NCI-H446 treated with DMSO at 0.1 percent for 48 hours (cell line): Measurements from ENCODE around the gene RPLP1.
"Not testable (repeated sequence)": the region's sequence is repeated elsewhere in the genome, so short reads cannot be mapped to it uniquely, and the experiment has no call there.

Source experiments
- DNase-seq: peaks from one replicate; lab custom pipeline; 2025; lab: John Stamatoyannopoulos, UW

Gene RPLP1

DNA sequence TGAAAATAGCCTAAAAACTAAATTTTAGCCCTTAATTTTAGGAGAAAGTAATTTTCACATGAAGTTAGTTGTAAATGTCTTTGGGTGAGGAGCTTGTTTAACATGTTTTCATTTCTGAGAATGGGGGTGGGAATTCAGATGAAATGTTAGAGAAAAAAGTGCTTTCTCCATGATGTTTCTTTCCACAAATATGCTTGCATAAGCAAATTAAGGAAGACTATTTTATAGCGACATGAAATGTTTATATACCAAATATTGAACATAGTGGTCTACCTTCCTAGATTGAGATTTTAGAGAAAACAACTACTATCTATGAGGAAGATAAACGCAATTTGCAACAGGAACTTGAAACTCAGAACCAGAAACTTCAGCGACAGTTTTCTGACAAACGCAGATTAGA, 13.0 kb upstream of the RPLP1 start:
- no peak for DNase-seq

DNA sequence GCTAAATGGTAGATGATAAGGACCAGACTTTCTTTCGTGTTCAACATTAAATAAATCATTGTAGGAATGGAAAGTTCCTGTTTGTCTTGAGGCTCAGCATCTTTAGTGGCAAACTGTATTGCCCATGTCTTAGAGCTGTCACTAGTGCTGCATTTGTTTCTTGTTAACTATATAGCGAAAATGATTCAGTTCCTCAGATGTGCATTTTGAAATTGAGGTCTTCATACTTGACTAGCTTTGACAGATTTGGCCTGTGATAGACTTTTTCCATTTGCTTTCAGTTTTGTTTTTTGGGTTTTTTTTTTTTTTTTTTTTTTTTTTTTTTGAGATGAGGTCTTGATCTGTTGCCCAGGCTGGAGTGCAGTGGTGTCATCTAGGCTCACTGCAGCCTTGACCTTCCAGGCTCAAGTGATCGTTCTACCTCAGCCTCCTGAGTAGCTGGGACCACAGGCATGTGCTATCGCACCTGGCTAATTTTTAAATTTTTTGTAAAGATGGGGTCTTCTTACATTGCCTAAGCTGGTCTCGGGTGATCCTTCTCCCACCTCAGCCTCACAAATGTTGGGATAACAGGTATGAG, 9.5 kb upstream of the RPLP1 start:
- no peak for DNase-seq

DNA sequence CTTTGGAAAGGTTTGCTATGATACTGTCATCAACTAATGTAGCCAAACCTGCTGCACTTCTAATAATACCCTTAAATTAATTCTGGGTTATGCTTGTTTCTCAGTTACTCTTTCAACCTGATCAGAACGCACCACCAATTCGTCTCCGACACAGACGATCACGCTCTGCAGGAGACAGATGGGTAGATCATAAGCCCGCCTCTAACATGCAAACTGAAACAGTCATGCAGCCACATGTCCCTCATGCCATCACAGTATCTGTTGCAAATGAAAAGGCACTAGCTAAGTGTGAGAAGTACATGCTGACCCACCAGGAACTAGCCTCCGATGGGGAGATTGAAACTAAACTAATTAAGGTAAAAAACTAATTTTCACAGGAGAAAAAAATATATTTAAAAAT, 7.9 kb upstream of the RPLP1 start:
- no peak for DNase-seq

DNA sequence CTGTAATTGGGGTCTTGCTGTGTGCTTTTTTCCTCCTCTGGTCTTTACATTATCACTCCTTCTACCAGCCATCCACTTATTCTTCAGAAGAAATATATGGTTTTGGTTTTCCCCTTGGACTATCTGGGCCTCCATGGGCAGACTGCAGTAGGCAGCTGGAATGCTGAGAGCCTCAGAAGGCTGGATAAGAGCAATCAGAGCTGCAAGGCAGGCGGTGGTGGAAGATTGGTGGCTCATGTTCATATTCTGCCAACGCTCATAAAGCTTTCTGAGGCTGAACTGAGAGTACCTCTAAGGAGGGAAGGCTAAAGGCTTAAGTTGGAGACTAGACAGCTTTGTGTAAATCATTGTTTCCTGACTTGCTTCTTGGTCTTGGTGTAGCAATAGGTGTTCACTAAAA, 5.7 kb upstream of the RPLP1 start:
- no peak for DNase-seq

DNA sequence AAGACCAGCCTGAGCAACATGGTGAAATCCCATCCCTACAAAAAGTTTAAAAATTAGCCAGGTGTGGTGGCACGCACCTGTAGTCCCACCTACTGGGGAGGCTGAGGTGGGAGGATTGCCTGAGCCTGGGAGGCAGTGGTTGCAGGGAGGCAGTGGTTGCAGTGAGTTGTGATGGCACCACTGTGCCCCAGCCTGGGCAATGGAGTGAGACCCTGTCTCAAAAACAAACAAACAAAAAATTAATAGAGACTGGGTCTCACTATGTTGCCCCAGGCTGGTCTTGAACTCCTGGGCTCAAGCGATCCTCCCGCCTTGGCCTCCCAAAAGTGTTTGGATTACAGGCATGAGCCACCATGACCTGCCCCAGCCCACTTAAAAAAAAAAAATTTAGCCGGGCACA, 2.4 kb upstream of the RPLP1 start:
- DNase-seq: not testable (repeated sequence)

DNA sequence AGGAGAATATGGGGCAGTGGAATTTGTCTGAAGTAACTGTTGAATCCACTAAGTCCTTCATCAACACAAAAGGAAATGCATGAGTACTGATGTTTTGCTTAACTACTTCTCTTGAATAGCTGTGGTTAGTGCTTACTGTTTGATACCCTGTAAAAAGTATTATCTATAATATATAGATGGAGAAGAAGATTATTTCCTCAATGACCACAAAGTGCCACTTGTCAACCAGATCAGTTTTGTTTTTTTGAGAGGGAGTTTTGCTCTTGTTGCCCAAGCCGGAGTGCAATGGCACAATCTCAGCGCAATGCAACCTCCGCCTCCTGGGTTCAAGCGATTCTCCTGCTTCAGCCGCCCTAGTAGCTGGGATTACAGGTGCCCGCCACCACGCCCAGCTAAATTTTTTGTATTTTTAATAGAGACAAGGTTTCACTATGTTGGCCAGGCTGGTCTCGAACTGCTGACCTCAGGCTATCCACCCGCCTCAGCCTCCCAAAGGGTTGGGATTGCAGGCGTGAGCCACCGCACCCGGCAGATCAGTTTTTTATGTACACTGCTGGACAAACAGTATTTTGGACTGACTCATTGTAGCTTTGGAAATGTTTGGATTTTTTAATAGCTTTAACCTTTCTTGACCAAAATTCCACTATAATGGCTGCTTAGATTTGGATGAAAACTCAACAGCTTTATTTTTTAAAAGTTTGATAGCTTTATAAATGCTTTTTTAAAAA, 1.5 kb upstream of the RPLP1 start:
- DNase-seq: no peak

DNA sequence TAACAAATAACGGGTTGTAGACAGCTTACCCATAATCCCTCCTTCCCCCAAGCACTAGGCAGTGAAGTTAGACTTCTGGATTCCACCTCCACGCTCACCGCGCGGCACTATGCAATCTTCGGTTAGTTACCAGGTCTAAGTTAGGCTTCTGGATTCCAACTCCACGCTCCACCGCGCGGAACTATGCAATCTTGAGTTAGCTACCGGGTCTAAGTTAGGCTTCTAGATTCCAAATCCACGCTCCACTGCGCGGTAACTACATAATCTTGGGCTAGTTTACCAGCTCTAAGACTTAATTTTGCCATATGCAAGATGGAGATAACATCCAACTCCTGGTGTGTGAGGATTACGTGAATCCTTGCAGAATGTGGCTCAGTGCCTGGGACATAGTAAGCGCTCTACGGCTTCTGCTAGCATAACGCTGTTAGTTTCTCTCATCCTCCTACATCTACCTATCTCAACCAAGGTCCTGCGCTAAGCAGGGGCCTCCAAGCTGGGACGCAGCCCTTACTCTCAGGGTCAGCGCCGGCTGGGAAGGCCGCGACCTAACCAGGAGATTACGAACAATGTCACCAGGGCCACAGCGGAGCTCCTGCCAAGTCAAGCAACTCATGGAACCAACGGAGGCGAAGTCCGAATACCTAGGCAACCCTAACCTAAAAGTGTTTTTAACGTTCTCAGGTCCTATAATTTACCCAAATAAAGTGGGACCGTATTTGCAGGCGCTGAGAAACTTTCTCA, 497 bp upstream of the RPLP1 start:
- no peak for DNase-seq

DNA sequence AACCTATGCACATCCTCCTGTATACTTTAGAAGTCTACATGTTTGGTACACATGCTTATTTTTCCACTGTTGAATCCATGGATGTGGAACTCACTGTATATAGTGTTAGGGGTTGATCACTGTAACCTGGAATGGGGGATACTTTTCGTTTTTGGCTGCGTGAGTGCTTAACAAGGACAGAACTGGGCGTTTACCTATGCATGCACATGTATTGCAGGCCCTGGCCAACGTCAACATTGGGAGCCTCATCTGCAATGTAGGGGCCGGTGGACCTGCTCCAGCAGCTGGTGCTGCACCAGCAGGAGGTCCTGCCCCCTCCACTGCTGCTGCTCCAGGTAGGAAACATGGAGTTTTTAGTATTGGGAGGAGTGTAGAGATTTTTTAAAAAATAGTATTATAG, 2.3 kb downstream of the RPLP1 start:
- no peak for DNase-seq

DNA sequence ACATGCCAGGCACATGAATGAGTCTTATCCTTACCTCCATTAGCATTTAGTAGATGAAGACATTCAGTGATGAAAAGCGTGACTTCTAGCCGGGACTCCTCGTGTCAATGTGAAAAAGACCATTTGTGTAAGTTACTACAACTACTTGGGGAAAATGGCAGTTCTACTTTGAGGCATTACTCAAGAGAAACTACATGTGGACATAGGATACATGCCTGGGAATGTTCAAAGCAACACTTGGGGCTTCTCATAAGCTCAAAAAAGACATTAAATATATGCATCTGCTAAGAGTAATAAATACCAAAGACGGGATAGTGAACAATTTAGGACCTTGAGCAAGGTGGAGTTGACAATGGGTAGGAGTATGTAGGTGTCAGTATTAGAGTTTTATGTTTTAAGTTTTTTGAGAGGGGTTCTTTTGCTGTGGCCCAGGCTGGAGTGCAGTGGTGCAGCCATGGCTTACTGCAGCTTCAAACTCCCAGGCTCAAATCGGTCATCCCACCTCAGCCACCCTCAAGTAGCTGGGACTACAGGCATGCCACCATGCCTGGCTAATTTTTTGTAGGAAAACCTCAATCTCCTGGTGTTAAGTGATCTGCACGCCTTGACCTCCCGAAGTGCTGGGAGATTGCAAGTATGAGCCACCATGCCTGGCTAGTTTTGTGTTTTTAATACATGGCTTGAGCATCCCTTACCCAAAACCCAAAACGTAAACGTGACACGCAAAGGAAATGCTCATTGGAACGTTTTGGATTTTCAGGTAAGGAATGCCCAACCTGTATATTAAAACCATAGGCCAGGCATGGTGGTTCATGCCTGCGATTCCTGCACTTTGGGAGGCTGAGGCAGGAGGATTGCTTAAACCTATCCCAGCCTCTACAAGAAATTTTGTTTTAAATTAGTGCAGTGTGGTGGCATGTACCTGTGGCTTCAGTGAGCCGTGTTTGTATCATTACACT, 3.9 kb downstream of the RPLP1 start:
- DNase-seq: no peak

DNA sequence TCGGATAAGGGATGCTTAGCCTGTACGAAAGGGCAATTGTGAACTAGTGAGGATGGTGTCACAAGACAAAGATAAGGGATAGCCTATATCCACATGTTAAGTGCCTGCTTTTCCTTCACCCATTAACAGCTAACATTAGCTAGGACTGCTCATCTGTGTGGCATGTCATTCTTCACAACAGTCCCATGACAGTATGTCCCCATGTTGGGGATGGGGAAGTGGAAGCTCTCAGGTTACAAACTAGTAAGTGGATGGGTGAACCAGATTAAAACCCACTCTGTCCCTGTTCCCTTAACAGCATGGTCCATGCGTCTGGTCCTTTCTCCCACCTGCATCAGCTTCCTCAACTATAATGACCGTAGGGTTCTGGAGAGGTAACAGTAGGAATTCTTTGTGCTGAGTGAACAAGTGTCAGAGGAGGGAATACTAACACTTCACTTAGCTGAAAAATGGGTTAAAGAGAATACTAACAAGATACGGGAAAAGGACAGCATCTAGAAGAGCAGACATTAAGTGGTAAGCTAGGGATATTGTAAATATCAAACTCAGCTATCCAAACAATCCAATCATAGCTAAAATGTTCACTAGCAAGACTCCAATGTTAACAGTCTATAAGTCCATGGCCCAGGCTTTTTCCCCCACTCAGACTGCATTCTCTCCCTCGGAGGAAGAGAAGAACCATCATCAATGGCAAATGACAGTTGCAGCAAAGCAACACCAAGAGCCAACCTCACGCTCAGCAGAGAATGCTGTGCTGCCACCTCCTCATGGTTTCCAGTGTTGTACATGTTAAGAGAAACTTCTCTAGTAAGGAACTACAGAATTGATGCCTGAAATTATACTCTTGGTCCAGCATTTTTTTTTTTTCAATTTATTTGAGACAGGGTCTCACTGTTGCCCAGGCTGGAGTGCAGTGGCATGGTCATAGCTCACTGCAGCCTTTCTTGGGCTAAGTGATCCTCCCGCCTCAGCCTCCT, 5.0 kb downstream of the RPLP1 start:
- no peak for DNase-seq

DNA sequence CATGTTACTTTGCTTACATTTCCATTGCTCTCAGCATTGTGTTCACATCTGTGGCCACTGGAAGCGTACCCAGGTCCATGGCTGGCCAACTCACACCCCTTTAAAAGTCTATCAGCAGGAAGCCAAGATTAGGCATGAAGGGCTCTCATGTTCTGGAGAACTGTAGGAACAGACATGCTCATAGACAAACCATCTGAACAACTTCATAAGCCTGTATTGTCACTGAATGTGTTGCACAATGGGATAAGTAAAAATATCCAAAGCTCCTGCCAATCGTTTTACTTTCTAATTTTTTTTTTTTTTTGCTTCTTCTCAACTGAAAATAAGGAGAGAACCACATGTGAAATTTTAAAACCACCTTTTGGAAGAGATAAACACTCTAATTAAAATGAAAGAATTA, 6.4 kb downstream of the RPLP1 start:
- no peak for DNase-seq

DNA sequence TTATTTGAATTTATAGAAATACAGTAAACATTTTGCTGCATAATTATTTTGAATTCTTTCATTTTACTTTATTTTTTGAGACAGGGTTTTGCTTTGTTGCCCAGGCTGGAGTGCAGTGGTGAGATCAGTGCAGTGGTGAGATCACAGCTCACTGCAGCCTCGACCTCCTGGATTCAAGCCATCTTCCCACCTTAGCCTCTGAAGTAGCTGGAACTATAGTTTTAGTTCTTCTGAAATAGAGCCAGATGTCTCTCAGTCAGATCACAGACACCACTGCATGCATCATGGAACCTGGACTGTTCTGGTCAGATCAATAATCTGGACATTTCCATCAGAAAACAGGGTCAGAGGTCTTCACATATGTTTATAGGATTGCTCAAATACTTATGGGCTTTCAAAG, 7.9 kb downstream of the RPLP1 start:
- DNase-seq: no peak

DNA sequence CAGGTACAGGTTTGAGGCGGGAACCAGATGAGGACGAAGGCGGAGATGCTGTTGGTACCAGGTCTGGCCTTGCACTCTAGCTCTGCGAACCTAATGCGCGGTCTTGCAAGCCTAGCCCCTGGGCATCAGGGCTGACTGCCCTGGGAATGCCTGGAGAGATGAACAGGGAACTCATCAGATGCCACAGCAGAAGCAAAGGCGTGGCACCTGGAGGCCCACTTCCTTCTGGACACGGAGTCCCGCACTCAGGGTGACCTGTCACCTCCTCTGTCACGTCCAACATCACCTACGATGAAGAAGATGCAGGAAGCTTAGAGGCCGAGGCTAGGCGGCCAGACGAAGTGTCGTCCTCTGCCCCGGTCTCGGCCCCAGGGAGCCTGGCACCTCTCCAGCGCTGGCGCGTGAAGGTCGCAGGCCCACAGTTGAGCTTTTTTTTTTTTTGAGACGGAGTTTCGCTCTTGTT, 9.4 kb downstream of the RPLP1 start:
- no peak for DNase-seq

DNA sequence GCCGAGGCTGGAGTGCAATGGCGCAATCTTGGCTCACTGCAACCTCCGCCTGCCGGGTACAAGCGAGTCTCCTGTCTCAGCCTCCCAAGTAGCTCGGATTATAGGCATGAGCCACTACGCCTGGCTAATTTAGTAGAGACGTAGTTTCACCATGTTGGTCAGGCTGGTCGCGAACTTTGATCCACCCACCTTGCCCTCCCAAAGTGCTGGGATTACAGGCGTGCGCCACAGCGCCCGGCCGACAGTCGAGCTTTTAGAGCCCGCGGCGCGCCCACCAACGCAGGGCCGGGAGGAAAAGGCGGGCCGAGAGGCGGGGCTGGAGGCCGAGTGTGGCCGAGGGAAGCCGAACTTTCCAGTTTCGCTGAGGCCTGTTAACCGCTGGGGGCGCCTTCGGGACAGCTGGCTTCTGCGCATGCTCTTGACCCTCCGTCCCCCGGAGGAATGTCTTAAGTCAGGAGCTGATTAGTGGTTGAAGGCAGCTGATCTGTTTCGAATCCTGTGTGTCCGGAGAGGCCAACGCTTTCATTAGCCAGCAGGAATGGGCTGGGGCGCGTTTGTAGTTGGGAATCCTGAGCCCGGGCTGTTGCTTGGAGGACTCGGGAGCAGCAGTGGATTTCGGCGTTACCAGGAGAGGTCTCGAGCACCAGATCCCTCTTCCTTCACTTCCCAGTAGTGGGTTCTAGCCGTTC, 10.0 kb downstream of the RPLP1 start:
- peak; percentile 91 for DNase-seq

DNA sequence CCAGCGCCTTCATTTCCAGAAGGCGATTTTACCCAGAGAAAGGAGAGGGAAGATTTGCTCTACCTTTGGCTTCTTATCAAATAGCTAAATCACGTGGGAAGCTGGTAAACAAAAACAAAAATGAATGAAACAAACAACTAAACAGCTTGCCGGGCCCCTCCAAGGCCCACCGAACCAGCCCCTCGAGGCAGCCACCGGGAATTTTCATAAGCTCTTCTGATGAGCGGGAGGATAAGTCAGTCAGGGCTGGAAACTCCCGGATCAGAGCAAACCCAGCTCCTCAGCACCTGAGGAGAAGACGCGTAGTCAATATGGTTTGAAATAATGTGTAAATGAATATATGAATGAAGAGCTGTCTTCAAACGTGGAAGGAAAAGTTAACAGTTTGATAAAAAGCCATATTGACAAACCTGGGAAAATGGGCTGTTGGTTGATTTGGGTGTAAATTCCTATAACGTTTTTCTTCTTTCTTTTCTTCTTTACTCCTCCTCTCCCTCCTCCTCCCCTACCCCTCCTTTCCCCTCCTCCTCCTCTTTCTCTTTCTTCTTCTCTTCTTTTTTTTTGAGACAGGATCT, 10.7 kb downstream of the RPLP1 start:
- DNase-seq: no peak

DNA sequence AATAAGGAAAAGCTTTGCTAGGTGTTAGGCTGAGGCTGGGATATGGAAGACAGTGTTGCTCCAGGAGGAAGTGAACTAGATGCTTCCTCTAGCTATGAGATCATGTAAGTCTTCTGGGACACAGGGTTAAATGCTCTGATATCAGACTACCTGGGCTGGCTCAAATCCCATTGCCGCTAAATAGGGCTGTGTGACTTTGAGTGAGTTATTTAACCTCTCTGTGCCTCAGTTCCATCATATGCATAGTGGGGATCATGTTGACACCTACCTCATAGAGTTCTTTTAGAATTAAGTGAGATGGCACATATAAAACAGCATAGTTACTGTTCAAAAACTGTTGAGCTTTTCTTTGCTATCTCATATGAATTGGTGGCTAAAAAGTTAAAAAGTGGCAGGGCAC, 12.6 kb downstream of the RPLP1 start:
- DNase-seq: no peak

DNA sequence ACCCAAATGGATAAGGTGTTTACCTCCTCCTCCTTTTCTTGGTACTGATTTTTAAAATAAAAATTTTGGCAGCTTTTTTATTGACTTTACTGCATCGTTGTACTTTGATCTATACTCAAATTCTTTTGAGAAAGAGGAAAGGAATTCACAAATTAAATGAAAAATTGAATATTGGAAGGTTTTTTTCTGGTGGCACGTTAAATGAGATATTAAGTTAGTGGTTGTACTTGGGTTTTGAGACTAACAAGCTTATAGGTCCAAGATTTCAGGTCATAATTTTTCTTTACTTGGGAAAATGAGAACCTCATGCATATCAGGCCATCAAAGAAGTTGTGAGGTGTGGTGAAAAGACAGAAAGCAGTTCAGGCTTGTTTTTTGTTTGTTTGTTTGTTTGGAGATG, 14.1 kb downstream of the RPLP1 start:
- no peak for DNase-seq

DNA sequence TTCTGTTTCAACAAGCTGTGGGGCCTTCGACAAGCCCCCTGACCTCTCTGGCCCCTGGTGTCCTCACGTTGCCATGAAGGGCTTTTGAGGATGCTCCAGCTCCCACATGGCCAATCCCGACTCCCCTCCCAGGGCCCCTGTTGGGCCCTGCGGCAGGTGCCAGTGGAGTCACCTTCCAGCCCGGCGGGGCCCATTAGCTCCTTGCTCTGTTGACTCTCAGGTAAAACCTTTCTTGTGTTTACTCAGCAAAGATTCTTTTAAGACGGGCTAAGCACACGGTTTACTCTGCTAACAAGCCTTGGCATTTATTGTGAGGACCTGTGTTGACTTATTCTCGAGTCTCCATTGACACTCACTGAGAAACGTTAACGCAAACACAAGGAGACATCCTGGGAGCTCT, 15.0 kb downstream of the RPLP1 start:
- no peak for DNase-seq

DNA sequence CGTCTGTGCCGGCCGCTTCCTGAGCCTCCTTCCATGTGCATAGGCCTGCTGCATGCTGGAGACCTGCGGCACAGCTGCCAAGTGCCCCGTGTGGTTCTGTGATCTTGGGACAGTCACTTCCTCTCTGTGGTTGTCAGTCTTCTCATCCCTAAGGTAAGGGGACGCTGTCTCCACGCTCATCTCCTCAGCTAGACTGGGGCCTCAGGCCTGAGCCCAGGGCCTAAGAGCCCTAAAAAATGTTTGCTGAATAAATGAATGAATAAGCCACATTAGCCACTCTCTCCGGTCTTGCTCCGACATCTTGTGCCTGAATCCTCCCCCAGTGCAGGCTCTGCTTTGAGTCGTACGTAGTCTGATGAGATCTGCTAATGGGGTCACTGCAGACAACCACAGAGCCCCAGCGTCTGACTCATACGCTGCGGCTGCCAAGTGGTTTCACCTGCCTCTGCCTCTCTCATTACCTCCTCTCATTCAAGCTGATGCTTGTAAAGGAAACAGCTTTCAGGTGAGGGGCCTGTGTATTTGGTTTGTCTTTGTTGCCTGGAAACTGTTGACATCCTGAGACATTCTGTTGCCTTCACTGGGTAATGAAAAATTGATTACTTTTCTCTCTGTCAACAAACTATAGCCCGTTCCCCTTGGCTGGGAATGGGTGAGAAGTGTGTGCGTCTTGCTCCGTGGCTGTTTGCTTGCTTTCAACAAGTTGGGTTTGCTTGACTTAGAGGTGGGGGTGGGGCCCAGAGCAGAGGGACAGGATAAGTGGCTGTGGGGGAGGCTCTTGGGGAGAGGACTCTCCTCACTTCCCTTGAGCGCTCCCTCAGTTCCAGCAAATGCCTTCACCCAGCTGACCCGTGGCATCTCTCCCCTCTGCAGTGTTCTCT, 15.9 kb downstream of the RPLP1 start:
- no peak for DNase-seq
